ENCODE measurements around the gene ASB9. TPM values are rescaled to one million over a fixed set of nuclear protein-coding genes. Genes with fewer than 3 reads are reported as not detected.

Gene ASB9
- total and polyA plus RNA-seq, 2 of the 8 experiments (the other 6 are each of a cell fraction or from before 2014, with no cell fraction given): 0.54 to 1.2 TPM

DNA sequence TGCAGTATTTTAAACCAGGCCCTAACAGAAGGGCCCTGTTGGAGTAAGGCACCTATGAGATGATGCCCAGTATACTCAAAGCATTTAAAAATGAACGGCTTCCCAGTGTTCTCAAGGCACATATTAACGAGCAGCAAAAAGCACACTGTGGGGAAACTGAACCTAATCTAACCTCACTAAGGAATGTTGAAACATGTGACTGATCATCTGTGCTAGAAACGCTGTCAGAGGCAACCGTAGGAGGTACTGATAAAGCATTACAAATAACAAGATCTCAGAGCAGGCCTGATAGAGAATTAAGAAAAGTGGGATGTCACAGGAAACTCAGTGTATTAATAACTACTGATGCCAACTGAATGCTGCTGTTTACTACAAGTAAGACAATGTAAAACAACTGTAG lies 24.0 kb downstream of the ASB9 start (continued):
- TF ChIP-seq, protein P1, sequence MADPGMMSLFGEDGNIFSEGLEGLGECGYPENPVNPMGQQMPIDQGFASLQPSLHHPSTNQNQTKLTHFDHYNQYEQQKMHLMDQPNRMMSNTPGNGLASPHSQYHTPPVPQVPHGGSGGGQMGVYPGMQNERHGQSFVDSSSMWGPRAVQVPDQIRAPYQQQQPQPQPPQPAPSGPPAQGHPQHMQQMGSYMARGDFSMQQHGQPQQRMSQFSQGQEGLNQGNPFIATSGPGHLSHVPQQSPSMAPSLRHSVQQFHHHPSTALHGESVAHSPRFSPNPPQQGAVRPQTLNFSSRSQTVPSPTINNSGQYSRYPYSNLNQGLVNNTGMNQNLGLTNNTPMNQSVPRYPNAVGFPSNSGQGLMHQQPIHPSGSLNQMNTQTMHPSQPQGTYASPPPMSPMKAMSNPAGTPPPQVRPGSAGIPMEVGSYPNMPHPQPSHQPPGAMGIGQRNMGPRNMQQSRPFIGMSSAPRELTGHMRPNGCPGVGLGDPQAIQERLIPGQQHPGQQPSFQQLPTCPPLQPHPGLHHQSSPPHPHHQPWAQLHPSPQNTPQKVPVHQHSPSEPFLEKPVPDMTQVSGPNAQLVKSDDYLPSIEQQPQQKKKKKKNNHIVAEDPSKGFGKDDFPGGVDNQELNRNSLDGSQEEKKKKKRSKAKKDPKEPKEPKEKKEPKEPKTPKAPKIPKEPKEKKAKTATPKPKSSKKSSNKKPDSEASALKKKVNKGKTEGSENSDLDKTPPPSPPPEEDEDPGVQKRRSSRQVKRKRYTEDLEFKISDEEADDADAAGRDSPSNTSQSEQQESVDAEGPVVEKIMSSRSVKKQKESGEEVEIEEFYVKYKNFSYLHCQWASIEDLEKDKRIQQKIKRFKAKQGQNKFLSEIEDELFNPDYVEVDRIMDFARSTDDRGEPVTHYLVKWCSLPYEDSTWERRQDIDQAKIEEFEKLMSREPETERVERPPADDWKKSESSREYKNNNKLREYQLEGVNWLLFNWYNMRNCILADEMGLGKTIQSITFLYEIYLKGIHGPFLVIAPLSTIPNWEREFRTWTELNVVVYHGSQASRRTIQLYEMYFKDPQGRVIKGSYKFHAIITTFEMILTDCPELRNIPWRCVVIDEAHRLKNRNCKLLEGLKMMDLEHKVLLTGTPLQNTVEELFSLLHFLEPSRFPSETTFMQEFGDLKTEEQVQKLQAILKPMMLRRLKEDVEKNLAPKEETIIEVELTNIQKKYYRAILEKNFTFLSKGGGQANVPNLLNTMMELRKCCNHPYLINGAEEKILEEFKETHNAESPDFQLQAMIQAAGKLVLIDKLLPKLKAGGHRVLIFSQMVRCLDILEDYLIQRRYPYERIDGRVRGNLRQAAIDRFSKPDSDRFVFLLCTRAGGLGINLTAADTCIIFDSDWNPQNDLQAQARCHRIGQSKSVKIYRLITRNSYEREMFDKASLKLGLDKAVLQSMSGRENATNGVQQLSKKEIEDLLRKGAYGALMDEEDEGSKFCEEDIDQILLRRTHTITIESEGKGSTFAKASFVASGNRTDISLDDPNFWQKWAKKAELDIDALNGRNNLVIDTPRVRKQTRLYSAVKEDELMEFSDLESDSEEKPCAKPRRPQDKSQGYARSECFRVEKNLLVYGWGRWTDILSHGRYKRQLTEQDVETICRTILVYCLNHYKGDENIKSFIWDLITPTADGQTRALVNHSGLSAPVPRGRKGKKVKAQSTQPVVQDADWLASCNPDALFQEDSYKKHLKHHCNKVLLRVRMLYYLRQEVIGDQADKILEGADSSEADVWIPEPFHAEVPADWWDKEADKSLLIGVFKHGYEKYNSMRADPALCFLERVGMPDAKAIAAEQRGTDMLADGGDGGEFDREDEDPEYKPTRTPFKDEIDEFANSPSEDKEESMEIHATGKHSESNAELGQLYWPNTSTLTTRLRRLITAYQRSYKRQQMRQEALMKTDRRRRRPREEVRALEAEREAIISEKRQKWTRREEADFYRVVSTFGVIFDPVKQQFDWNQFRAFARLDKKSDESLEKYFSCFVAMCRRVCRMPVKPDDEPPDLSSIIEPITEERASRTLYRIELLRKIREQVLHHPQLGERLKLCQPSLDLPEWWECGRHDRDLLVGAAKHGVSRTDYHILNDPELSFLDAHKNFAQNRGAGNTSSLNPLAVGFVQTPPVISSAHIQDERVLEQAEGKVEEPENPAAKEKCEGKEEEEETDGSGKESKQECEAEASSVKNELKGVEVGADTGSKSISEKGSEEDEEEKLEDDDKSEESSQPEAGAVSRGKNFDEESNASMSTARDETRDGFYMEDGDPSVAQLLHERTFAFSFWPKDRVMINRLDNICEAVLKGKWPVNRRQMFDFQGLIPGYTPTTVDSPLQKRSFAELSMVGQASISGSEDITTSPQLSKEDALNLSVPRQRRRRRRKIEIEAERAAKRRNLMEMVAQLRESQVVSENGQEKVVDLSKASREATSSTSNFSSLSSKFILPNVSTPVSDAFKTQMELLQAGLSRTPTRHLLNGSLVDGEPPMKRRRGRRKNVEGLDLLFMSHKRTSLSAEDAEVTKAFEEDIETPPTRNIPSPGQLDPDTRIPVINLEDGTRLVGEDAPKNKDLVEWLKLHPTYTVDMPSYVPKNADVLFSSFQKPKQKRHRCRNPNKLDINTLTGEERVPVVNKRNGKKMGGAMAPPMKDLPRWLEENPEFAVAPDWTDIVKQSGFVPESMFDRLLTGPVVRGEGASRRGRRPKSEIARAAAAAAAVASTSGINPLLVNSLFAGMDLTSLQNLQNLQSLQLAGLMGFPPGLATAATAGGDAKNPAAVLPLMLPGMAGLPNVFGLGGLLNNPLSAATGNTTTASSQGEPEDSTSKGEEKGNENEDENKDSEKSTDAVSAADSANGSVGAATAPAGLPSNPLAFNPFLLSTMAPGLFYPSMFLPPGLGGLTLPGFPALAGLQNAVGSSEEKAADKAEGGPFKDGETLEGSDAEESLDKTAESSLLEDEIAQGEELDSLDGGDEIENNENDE (IDR thresholded peaks at IDR 0.05; ENCODE audit: insufficient replicate concordance, low read length): no peak
- TF ChIP-seq POLR2A (IDR thresholded peaks at IDR 0.05; ENCODE audit: control extremely low read depth in 1 of 2, low read depth in 2 of 2, low read length in 2 of 2) (no peak), BCL11A (IDR thresholded peaks at IDR 0.05; ENCODE audit: low read depth in 2 of 2, low read length in 2 of 2) (no peak), NANOG (IDR thresholded peaks at IDR 0.05; ENCODE audit: insufficient read depth, low read depth, low read length, poor library complexity, severe bottlenecking) (no peak), YY1 (IDR thresholded peaks at IDR 0.05; ENCODE audit: low read depth, low read length) (no peak), HDAC2 (IDR thresholded peaks at IDR 0.05; ENCODE audit: borderline replicate concordance in 1 of 2, low read depth in 2 of 2, low read length in 2 of 2) (no peak), PHF8 (conservative IDR thresholded peaks at IDR 0.05; ENCODE audit: low read depth, low read length) (no peak), RBBP5 (IDR thresholded peaks at IDR 0.05; ENCODE audit: borderline replicate concordance, low read depth, low read length) (no peak), SAP30 (IDR thresholded peaks at IDR 0.05; ENCODE audit: insufficient read depth, insufficient replicate concordance, low read length) (no peak), EGR1 (IDR thresholded peaks at IDR 0.05; ENCODE audit: borderline replicate concordance, low read depth, low read length) (no peak)
